ENCODE measurements around the gene ANGPTL2. TPM values are rescaled to one million over a fixed set of nuclear protein-coding genes. Genes with fewer than 3 reads are reported as not detected.

Gene ANGPTL2
- total RNA-seq, 1 donor from 2014 or later: 34.8 TPM

DNA sequence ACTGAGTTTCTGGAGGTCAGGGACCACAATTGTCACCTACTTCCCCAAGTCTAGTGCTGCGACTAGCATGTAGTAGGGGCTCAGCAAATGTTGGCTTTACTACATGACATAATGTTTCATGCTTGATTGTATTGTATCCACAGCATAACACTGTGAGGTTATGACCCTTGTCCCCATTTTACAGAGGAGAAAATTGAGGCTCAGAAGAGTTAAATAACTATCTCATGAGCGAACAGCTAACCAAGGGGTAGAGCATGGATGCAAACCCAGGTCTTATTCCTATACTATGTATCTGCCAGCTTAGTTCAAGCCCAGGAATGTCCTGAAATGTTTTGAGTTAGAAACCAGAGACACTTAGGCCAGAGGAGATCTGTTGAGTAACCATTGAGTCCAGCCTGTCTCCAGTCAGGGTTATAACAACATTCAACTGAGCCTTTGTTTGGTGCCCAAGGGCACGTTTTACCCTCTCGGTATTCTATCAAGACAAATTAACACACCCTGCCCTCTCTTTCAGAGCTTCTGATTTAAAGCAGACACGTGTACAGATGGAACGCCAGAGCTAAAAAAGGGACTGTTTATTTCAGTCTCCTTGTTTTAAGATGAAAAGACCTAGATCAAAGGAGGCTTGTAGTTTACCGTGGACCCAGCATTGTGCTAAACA is 16.5 kb downstream of the ANGPTL2 start:
- H3K4me3 Mint-ChIP-seq (ENCODE audit: unreplicated experiment): no peak overlapping the region
- H3K27me3 Mint-ChIP-seq (ENCODE audit: unreplicated experiment): no peaks in the 10 kb centered on the region
- no peak for DNase-seq (ENCODE audit: extremely low spot score, unreplicated experiment)
- no peaks in the 10 kb centered on the region for H3K4me1 Mint-ChIP-seq (ENCODE audit: unreplicated experiment)
- no peak overlapping the region for H3K27ac Mint-ChIP-seq (ENCODE audit: unreplicated experiment)
- H3K9me3 Mint-ChIP-seq (ENCODE audit: unreplicated experiment): no peaks in the 10 kb centered on the region
- H3K36me3 Mint-ChIP-seq (ENCODE audit: unreplicated experiment): peaks cover 30% of the 10 kb centered on the region
- TF ChIP-seq, protein P1, sequence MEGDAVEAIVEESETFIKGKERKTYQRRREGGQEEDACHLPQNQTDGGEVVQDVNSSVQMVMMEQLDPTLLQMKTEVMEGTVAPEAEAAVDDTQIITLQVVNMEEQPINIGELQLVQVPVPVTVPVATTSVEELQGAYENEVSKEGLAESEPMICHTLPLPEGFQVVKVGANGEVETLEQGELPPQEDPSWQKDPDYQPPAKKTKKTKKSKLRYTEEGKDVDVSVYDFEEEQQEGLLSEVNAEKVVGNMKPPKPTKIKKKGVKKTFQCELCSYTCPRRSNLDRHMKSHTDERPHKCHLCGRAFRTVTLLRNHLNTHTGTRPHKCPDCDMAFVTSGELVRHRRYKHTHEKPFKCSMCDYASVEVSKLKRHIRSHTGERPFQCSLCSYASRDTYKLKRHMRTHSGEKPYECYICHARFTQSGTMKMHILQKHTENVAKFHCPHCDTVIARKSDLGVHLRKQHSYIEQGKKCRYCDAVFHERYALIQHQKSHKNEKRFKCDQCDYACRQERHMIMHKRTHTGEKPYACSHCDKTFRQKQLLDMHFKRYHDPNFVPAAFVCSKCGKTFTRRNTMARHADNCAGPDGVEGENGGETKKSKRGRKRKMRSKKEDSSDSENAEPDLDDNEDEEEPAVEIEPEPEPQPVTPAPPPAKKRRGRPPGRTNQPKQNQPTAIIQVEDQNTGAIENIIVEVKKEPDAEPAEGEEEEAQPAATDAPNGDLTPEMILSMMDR (IDR thresholded peaks at IDR 0.05): no peak

DNA sequence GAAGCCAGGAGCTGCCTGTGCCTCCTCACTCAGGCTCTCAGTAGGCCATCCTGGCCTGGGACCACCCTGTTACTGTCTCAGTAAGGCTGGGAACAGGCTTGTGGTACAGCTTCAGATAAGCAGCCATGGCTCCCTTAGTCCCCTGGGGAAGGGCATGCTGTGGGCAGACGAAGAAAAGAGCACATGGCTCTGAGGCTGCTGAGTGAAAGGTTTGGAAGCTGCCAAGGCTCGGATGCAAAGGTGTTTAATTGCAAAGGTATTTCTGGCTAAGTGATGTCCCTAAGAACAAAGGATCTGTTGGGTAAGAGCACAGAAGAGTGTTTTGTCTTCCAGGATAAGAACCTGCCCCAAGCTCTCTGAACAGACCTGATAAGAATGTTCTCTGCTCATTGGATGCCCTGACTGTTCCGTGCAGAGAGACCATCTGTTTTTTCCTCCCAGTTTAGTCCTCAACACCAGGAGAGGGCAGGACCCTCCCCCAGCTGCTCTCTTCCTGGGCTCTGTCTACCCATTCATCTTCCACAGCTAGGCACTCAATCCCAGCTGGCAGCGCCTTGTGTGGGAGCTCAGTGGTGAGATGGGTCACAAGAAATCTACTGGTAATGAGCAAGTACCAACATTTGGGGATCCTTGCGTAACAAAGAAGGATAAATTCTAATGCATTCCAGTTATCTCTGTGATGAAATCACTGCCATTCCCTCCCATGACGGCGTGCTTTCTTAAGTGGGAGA is 17.7 kb downstream of the ANGPTL2 start:
- H3K27ac Mint-ChIP-seq (ENCODE audit: unreplicated experiment): no peak overlapping the region
- no peak for DNase-seq (ENCODE audit: extremely low spot score, unreplicated experiment)

DNA sequence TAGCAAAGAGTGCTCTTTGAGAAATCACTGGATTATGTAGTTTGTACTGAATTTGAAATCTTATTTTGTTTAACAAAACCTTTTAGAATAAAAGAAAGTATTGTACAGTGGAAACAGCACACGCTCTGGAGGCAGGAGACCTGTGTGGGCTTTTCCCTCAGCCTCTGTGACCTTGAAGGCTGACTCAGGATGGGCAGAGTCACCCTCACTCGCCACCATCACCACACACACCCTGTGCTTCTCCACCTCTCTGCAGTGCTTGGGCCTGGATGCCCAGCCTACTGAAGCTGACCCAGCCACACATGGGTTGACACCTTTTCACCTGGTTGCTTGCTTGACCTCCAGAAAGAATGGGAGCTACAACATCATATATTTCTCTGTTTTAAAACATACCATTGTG is 19.6 kb downstream of the ANGPTL2 start:
- TF ChIP-seq, protein P1 (IDR thresholded peaks at IDR 0.05): no peak
- Mint-ChIP-seq H3K36me3 (ENCODE audit: unreplicated experiment) (peaks cover 23% of the 10 kb centered on the region), H3K4me1 (ENCODE audit: unreplicated experiment) (no peaks in the 10 kb centered on the region), H3K4me3 (ENCODE audit: unreplicated experiment) (no peak overlapping the region), H3K27ac (ENCODE audit: unreplicated experiment) (no peak overlapping the region), H3K9me3 (ENCODE audit: unreplicated experiment) (no peaks in the 10 kb centered on the region), H3K27me3 (ENCODE audit: unreplicated experiment) (no peaks in the 10 kb centered on the region)
- DNase-seq (ENCODE audit: extremely low spot score, unreplicated experiment): no peak

More for the DNA sequence above, 17.7 kb downstream of the ANGPTL2 start:
- H3K4me3 Mint-ChIP-seq (ENCODE audit: unreplicated experiment): no peak overlapping the region
- peaks cover 30% of the 10 kb centered on the region for H3K36me3 Mint-ChIP-seq (ENCODE audit: unreplicated experiment)
- TF ChIP-seq, protein P1 (IDR thresholded peaks at IDR 0.05): no peak
- no peaks in the 10 kb centered on the region for H3K9me3 Mint-ChIP-seq (ENCODE audit: unreplicated experiment)
- no peaks in the 10 kb centered on the region for H3K27me3 Mint-ChIP-seq (ENCODE audit: unreplicated experiment)
- no peaks in the 10 kb centered on the region for H3K4me1 Mint-ChIP-seq (ENCODE audit: unreplicated experiment)

DNA sequence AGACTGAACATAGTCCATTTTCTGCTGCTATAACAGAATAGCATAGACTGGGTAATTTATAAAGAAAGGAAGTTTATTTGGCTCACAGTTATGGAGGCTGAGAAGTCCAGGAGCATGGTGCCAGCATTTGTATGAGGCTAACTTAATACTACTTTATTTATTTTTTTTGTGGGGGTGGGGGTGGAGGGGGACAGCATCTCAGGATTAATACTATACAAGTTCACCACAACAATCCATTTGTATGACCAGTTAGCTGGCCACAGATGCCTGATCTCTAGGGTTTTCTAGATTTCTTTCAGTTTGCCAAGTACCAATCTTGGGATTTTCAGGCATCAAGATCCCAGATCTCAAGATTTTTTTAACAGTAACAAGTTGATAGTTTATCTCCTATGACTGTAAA is 20.3 kb downstream of the ANGPTL2 start:
- no peak overlapping the region for H3K27ac Mint-ChIP-seq (ENCODE audit: unreplicated experiment)
- no peaks in the 10 kb centered on the region for H3K9me3 Mint-ChIP-seq (ENCODE audit: unreplicated experiment)
- H3K4me1 Mint-ChIP-seq (ENCODE audit: unreplicated experiment): no peaks in the 10 kb centered on the region
- H3K4me3 Mint-ChIP-seq (ENCODE audit: unreplicated experiment): no peak overlapping the region
- H3K36me3 Mint-ChIP-seq (ENCODE audit: unreplicated experiment): peaks cover 23% of the 10 kb centered on the region
- TF ChIP-seq, protein P1 (IDR thresholded peaks at IDR 0.05): no peak
- no peak for DNase-seq (ENCODE audit: extremely low spot score, unreplicated experiment)
- H3K27me3 Mint-ChIP-seq (ENCODE audit: unreplicated experiment): no peaks in the 10 kb centered on the region

DNA sequence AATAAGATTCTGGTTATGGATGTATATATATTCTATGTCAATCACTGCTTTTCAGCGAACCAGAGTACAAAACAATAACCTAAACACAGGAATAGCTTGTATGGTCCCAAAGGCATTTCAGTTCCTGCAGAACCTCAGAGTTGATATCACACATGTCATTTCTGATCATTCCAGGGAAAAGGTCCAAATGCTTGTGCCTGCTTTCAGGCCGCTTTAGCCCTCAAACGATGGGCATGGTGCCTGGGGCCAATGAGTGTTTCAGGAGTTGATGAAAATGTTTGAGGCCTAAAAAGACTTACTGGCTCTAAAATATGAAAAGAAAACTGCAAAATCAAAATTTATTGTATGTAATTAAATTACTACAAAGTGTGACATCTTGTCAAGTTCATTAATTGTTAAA is 22.8 kb downstream of the ANGPTL2 start:
- Mint-ChIP-seq H3K4me3 (ENCODE audit: unreplicated experiment) (no peak overlapping the region), H3K9me3 (ENCODE audit: unreplicated experiment) (no peaks in the 10 kb centered on the region), H3K27ac (ENCODE audit: unreplicated experiment) (no peak overlapping the region), H3K27me3 (ENCODE audit: unreplicated experiment) (no peaks in the 10 kb centered on the region), H3K36me3 (ENCODE audit: unreplicated experiment) (peaks cover 7% of the 10 kb centered on the region), H3K4me1 (ENCODE audit: unreplicated experiment) (no peaks in the 10 kb centered on the region)
- DNase-seq (ENCODE audit: extremely low spot score, unreplicated experiment): no peak
- TF ChIP-seq, protein P1 (IDR thresholded peaks at IDR 0.05): no peak
